8988T (cell line): Measurements from ENCODE around the gene INPP5A.
"Not testable (repeated sequence)": the region's sequence is repeated elsewhere in the genome, so short reads cannot be mapped to it uniquely, and the experiment has no call there.

Experiments used
- DNase-seq: peaks from one replicate; pipeline ENCODE4 v3.0.0; 2011

The INPP5A gene

GRCh38 chr10:132537684-132538001 is at the start of gene INPP5A:
TSS of gene INPP5A (plus strand) at chr10:132537787. CDS start at chr10:132538097, 310 bp downstream.
- peak; percentile 97 for DNase-seq

- no peak for DNase-seq
Measured at GRCh38 chr10:132488231-132488821, 49.3 kb upstream of the INPP5A start.

GRCh38 chr10:132489053-132489703 is 48.4 kb upstream of the INPP5A start:
- no peak for DNase-seq

GRCh38 chr10:132489704-132490534 is 47.7 kb upstream of the INPP5A start:
- DNase-seq: no peak

GRCh38 chr10:132491534-132491933 is 46.1 kb upstream of the INPP5A start:
- not testable (repeated sequence) for DNase-seq

GRCh38 chr10:132492323-132493025 is 45.1 kb upstream of the INPP5A start:
- DNase-seq: no peak

- DNase-seq: no peak
Measured at GRCh38 chr10:132493246-132493755, 44.3 kb upstream of the INPP5A start.

GRCh38 chr10:132493756-132494290 is 43.8 kb upstream of the INPP5A start:
- no peak for DNase-seq

GRCh38 chr10:132494866-132495630 is 42.5 kb upstream of the INPP5A start:
- DNase-seq: no peak

GRCh38 chr10:132496360-132497062 is 41.1 kb upstream of the INPP5A start:
- DNase-seq: no peak

GRCh38 chr10:132497063-132497680 is 40.4 kb upstream of the INPP5A start:
- no peak for DNase-seq

- no peak for DNase-seq
Measured at GRCh38 chr10:132497861-132498561, 39.6 kb upstream of the INPP5A start.

GRCh38 chr10:132498562-132499366 is 38.8 kb upstream of the INPP5A start:
- DNase-seq: no peak

- DNase-seq: no peak
Measured at GRCh38 chr10:132499367-132499685, 38.3 kb upstream of the INPP5A start.

- DNase-seq: no peak
Measured at GRCh38 chr10:132500781-132501415, 36.7 kb upstream of the INPP5A start.

- DNase-seq: no peak
Measured at GRCh38 chr10:132502544-132503300, 34.9 kb upstream of the INPP5A start.

- no peak for DNase-seq
Measured at GRCh38 chr10:132503581-132504421, 33.8 kb upstream of the INPP5A start.
